Measurements from ENCODE around the gene FAM110C.

The FAM110C gene

DNA sequence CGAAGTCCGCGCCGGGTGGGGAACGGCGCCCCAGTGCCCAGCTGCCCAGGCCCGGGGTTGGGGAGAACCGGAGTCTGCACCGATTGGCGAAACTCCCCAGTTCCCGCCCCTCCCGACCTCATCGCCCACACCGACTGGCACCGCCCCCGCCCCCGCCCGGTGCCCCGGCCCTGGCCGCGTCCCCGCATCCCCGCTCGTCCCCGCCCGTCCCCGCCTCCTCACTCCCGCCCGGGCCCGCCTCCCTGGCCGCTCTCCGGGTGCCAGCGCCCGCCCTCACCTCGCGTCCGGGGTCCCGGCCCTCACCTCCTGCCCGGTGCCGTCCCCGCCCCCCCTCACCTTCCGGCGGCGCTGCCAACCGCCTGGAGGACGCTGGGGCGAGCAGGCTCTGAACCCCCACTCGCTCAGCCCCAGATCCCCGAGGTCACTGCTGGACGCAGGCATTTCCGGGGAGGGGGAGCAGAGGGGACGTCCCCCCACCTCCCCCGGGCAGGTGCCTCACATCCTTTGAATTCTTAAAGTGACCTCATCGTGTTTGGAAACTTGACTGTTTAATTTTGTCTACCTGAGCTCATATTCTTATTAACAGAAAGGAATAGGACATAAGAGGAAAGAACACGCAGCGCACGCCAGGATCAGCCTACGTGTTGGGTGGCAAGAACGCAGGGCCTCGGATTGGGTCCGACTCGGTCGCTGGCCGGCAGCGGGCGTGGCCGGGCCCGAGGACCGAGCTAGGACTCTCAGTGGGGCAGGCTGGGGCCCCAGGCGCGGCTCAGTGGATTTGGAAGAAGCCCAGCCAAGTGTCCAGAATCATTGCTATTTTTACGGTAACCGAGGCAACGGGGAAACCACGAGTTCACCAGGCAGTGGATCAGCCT lies at the start of gene FAM110C:
Gene FAM110C, minus strand, starts transcription at position 35 of the 875 bp plus-strand sequence. CDS start 120 bp downstream, outside the sequence.
- Histone ChIP-seq H3K27ac (peak within 1 kb of the TSS; percentile 71 to 96), H3K4me3 (peak within 1 kb of the TSS; percentile 90)
- no peak for TF ChIP-seq CTCF (IDR thresholded peaks at IDR 0.05)
- peak; percentile 89 for DNase-seq (ENCODE audit: low spot score)

GRCh38 chr2:92326-92725 lies 46.0 kb upstream of the FAM110C start:
- Histone ChIP-seq H3K4me3 (no peak overlapping the region), H3K27ac (no peak overlapping the region)
- TF ChIP-seq CTCF (IDR thresholded peaks at IDR 0.05), result no peak
- no peak for DNase-seq (ENCODE audit: low spot score)

DNA sequence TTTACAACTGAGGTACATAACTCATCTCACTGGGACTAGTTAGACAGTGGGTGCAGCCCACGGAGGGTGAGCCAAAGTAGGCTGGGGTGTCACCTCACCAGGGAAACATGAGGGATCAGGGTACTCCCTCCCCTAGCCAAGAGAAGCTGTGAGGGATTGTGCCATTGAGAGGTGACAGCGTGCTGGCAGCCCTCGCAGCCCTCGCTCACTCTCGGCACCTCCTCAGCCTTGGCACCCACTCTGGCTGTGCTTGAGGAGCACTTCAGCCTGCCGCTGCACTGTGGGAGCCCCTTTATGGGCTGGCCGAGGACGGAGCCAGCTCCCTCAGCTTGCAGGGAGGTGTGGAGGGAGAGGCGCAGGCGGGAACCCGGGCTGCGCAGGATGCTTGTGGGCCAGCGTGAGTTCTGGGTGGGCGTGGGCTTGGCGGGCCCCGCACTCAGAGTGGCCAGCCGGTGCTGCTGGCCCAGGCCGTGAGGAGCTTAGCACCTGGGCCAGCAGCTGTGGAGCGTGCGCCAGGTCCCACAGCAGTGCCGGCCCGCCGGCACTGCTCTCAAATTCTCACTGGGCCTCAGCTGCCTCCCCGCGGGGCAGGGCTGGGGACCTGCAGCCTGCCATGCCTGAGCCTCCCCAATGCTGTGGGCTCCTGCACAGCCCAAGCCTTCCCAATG lies 44.5 kb upstream of the FAM110C start:
- DNase-seq (ENCODE audit: low spot score), result no peak
- no peak overlapping the region for H3K4me3 ChIP-seq
- TF ChIP-seq CTCF (IDR thresholded peaks at IDR 0.05), result no peak
- no peak overlapping the region for H3K27ac ChIP-seq

- no peak for DNase-seq (ENCODE audit: low spot score)
- no peak overlapping the region for H3K4me3 ChIP-seq
- H3K27ac ChIP-seq, result no peak overlapping the region
- no peak for TF ChIP-seq CTCF (IDR thresholded peaks at IDR 0.05)
Observed at GRCh38 chr2:85761-86160, 39.5 kb upstream of the FAM110C start.

GRCh38 chr2:84121-84520 lies 37.8 kb upstream of the FAM110C start:
- no peak for DNase-seq (ENCODE audit: low spot score)
- no peak overlapping the region for H3K4me3 ChIP-seq
- H3K27ac ChIP-seq, result no peak overlapping the region
- no peak for TF ChIP-seq CTCF (IDR thresholded peaks at IDR 0.05)

DNA sequence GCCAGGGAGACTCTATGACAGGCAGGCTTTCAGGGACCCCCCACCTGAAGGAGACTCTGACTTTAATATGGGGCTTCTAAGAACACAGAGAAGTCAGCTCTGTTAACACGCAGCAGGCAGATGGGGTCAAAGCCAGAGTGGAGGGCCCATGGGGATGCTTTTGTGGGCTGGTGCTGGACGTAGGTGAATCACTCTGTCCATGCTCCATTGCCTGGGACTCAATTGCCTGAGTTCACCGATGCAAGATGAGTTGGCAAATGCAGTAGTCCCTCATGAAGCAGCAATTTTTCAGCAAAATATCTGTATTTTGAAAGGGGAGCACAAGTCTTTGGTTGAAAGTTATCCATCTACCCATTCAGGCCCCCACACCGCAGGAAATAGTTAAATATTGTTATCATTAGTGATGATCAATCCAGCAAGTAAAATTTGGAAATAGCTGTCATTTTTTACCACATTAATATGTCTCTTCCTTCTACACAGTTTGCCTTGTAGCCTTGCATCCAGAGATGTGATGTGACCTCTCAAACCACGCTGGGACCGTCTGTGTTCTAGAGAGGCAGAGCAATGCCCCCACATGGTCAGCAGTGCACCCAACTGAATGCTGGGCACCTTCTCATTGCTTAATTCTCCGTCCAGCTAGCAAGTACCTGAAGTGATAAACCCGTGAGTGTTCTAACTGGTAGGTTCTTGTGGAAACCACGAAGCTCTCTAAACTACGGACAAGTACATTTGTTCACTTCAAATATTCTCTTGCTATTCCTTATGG lies 34.8 kb upstream of the FAM110C start:
- no peak overlapping the region for H3K4me3 ChIP-seq
- H3K27ac ChIP-seq, result no peak overlapping the region
- DNase-seq (ENCODE audit: low spot score), result no peak
- no peak for TF ChIP-seq CTCF (IDR thresholded peaks at IDR 0.05)
